Measurements from ENCODE around the gene CST11.

CST11 gene

DNA sequence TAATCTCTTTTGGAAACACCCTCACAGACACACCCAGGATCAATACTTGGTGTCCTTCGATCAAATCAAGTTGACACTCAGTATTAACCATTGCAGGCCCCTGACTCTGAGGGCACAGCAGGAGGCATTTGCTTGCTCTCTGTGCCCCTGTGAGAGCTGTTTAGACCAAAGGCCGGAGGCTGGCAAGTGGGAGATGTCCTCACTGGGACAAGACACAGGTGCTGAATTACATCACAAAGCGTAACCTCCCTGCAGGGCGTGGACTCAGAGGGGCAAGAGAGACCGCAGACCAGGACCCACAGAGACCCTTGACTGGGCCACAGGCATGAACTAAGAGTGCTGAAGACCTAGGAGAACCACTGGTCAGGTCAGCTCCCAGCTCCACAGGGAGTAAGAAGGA, 38.1 kb upstream of the CST11 start, which contains the start of gene CST8:
CST8 (plus strand) TSS at position 301 of the 400 bp plus-strand sequence. CDS start 551 bp downstream, outside the sequence.
- no peaks in the 10 kb centered on the region for H3K36me3 ChIP-seq
- H3K9me3 ChIP-seq = no peaks in the 10 kb centered on the region
- TF ChIP-seq, protein P1, sequence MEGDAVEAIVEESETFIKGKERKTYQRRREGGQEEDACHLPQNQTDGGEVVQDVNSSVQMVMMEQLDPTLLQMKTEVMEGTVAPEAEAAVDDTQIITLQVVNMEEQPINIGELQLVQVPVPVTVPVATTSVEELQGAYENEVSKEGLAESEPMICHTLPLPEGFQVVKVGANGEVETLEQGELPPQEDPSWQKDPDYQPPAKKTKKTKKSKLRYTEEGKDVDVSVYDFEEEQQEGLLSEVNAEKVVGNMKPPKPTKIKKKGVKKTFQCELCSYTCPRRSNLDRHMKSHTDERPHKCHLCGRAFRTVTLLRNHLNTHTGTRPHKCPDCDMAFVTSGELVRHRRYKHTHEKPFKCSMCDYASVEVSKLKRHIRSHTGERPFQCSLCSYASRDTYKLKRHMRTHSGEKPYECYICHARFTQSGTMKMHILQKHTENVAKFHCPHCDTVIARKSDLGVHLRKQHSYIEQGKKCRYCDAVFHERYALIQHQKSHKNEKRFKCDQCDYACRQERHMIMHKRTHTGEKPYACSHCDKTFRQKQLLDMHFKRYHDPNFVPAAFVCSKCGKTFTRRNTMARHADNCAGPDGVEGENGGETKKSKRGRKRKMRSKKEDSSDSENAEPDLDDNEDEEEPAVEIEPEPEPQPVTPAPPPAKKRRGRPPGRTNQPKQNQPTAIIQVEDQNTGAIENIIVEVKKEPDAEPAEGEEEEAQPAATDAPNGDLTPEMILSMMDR (IDR thresholded peaks at IDR 0.05) = no peak
- H3K27me3 ChIP-seq = no peaks in the 10 kb centered on the region
- H3K4me1 ChIP-seq (ENCODE audit: control insufficient read depth in 1 of 2, insufficient read depth in 1 of 2, low read depth in 1 of 2, low read length in 1 of 2) = no peaks in the 10 kb centered on the region
- no peak within 1 kb of the TSS for H3K27ac ChIP-seq
- H3K4me3 ChIP-seq (ENCODE audit: low read depth in 1 of 2, low read length in 1 of 2) = no peak within 1 kb of the TSS

- TF ChIP-seq, protein P1 (IDR thresholded peaks at IDR 0.05) = no peak
- Histone ChIP-seq H3K9me3 (no peaks in the 10 kb centered on the region), H3K27me3 (no peaks in the 10 kb centered on the region), H3K36me3 (no peaks in the 10 kb centered on the region), H3K4me1 (ENCODE audit: control insufficient read depth in 1 of 2, insufficient read depth in 1 of 2, low read depth in 1 of 2, low read length in 1 of 2) (no peaks in the 10 kb centered on the region), H3K4me3 (ENCODE audit: low read depth in 1 of 2, low read length in 1 of 2) (no peak overlapping the region), H3K27ac (no peak overlapping the region)
Measured at GRCh38 chr20:23488996-23489395, 36.3 kb upstream of the CST11 start.

GRCh38 chr20:23488470-23488869, 35.8 kb upstream of the CST11 start:
- Histone ChIP-seq H3K4me1 (ENCODE audit: control insufficient read depth in 1 of 2, insufficient read depth in 1 of 2, low read depth in 1 of 2, low read length in 1 of 2) (no peaks in the 10 kb centered on the region), H3K27ac (no peak overlapping the region), H3K36me3 (no peaks in the 10 kb centered on the region), H3K9me3 (no peaks in the 10 kb centered on the region), H3K4me3 (ENCODE audit: low read depth in 1 of 2, low read length in 1 of 2) (no peak overlapping the region), H3K27me3 (no peaks in the 10 kb centered on the region)
- TF ChIP-seq, protein P1 (IDR thresholded peaks at IDR 0.05) = no peak

DNA sequence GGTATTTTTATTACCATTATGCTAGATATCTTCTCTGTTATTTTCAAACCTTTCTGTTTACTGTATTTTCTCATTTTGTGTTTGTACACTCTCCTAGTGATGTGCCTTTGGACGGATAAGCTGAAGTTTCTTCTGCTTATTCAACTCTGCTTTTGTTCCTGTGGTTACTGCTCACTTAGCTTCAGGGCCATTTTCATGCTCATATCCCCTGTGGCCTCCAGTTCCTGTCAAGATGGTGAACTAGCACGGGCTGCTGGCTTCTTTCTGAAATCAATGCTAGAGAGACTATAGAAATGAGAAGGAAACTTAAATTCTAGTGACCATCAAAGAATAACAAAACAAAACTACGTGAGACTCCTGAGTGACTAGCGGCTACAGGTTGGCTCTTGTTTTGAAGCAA, 31.4 kb upstream of the CST11 start:
- TF ChIP-seq, protein P1 (IDR thresholded peaks at IDR 0.05) = no peak
- H3K4me1 ChIP-seq (ENCODE audit: control insufficient read depth in 1 of 2, insufficient read depth in 1 of 2, low read depth in 1 of 2, low read length in 1 of 2) = no peaks in the 10 kb centered on the region
- H3K4me3 ChIP-seq (ENCODE audit: low read depth in 1 of 2, low read length in 1 of 2) = no peak overlapping the region
- H3K9me3 ChIP-seq = no peaks in the 10 kb centered on the region
- no peaks in the 10 kb centered on the region for H3K36me3 ChIP-seq
- H3K27ac ChIP-seq = no peak overlapping the region
- H3K27me3 ChIP-seq = no peaks in the 10 kb centered on the region

DNA sequence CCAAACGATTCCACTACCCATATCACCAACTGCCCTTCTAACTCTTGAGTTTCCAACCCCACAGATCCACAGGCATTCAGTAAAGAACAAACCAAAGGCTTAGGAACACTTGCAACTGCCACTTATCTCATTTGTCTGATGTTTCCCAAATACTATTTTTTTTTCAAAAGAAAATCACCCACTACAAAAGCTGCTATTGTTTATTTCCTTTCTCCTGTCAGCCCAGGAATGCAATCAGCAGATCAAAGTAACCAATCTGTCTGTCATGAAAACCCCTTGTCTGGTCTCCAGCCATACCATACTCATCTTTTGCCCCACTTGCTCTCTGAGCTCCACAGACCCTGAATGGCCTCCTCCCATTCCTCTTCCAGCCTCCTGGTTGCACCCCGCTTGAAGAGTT, 29.5 kb upstream of the CST11 start:
- no peaks in the 10 kb centered on the region for H3K4me1 ChIP-seq (ENCODE audit: control insufficient read depth in 1 of 2, insufficient read depth in 1 of 2, low read depth in 1 of 2, low read length in 1 of 2)
- H3K9me3 ChIP-seq = no peaks in the 10 kb centered on the region
- TF ChIP-seq, protein P1 (IDR thresholded peaks at IDR 0.05) = no peak
- H3K27me3 ChIP-seq = no peaks in the 10 kb centered on the region
- H3K4me3 ChIP-seq (ENCODE audit: low read depth in 1 of 2, low read length in 1 of 2) = no peak overlapping the region
- H3K36me3 ChIP-seq = no peaks in the 10 kb centered on the region
- H3K27ac ChIP-seq = no peak overlapping the region

GRCh38 chr20:23479043-23479442, 26.4 kb upstream of the CST11 start:
- H3K4me1 ChIP-seq (ENCODE audit: control insufficient read depth in 1 of 2, insufficient read depth in 1 of 2, low read depth in 1 of 2, low read length in 1 of 2) = no peaks in the 10 kb centered on the region
- no peaks in the 10 kb centered on the region for H3K9me3 ChIP-seq
- no peak overlapping the region for H3K4me3 ChIP-seq (ENCODE audit: low read depth in 1 of 2, low read length in 1 of 2)
- H3K36me3 ChIP-seq = no peaks in the 10 kb centered on the region
- no peak overlapping the region for H3K27ac ChIP-seq
- no peaks in the 10 kb centered on the region for H3K27me3 ChIP-seq
- TF ChIP-seq, protein P1 (IDR thresholded peaks at IDR 0.05) = no peak
